Sigmoid colon (tissue), 7 donors: Measurements from ENCODE around the gene FBN3. TPM values are rescaled to one million over a fixed set of nuclear protein-coding genes. Genes with fewer than 3 reads are reported as not detected.

ENCODE experiments used
- DNase-seq: peaks from one replicate; pipeline ENCODE4 v3.0.0-alpha.2; 2019
- H3K27ac ChIP-seq, 4 donors: fragments of 200-600 bp; sonication (generic); one replicate each; pipeline ENCODE4 v1.5.1; 2016 to 2019; ENCODE audit warnings: mild to moderate bottlenecking in 1 of 4
- H3K27me3 ChIP-seq, 3 donors: fragments of 200-600 bp; sonication (generic); one replicate each; pipeline ENCODE4 v1.5.1; 2019; ENCODE audit warnings: mild to moderate bottlenecking in 1 of 3
- H3K36me3 ChIP-seq, 4 donors: fragments of 200-600 bp; sonication (generic); one replicate each; pipeline ENCODE4 v1.5.1; 2016 to 2019
- H3K4me1 ChIP-seq, 4 donors: fragments of 200-600 bp; sonication (generic); one replicate each; pipeline ENCODE4 v1.5.1; 2017 to 2019
- H3K4me3 ChIP-seq, 4 donors: fragments of 200-600 bp; sonication (generic); one replicate each; pipeline ENCODE4 v1.5.1; 2017 to 2019; ENCODE audit warnings: mild to moderate bottlenecking in 2 of 4, moderate library complexity in 1 of 4
- H3K9me3 ChIP-seq, 4 donors: fragments of 200-600 bp in 3 of 4; sonication (generic) in 3 of 4; one replicate each; pipeline versions ENCODE4 v1.5.1 to v1.6.1; 2013 to 2019
- EP300 ChIP-seq, 4 donors: sonication (generic); formaldehyde crosslinking; IDR thresholded peaks; one replicate each; pipeline ENCODE4 v1.6.1; 2017; ENCODE audit warnings: antibody characterized with exemption in 4 of 4
- POLR2A ChIP-seq, 2 donors: fragments of 450-650 bp; IDR thresholded peaks; one replicate each; pipeline ENCODE4 v1.6.1; 2016; ENCODE audit warnings: antibody characterized with exemption in 2 of 2, mild to moderate bottlenecking in 2 of 2, moderate library complexity in 2 of 2
- POLR2AphosphoS5 ChIP-seq, 4 donors: sonication (generic); formaldehyde crosslinking; IDR thresholded peaks; one replicate each; pipeline ENCODE4 v1.6.1; 2017; ENCODE audit warnings: antibody characterized with exemption in 4 of 4
- WGBS, 2 donors: extraction: QIAGEN DNeasy Blood & Tissue Kit; methylation state at CpG; one replicate each; pipeline ENCODE4 v1.1.7; 2013; 5-methylcytosine and 5-hydroxymethylcytosine counted together
- intact Hi-C: fragments of 100-400 bp; cut with DNase I; formaldehyde crosslinking; loops from one replicate; pipeline ENCODE4 v1.15.1; 2023
- polyA plus RNA-seq, 3 donors: library from polyadenylated mRNA; stranded (reverse); fragments of 200-250 nt; gene quantifications; one replicate each; pipeline ENCODE4 v1.2.3, GENCODE V29; 2013
- total RNA-seq, 4 donors: library from RNA; depleted of rRNA; stranded (reverse); fragments of >200 nt; gene quantifications; one replicate each; pipeline ENCODE4 v1.1.0, GENCODE V29; 2016
- TF ChIP-seq, protein P1 (sequence below), 4 experiments: fragments of 450-650 bp in 3 of 4; fragments of 200-600 bp in 1 of 4; IDR thresholded peaks; one replicate each; pipeline ENCODE4 v1.5.1; 2016 to 2019; ENCODE audit warnings: antibody characterized with exemption in 4 of 4, mild to moderate bottlenecking in 3 of 4, moderate library complexity in 2 of 4
- donor health status: healthy with polysubstance abuse.
- donor health status: Bipolar disorder and iron deficiency.
- donor health status: healthy.

FBN3 gene
- total and polyA plus RNA-seq, 7 donors, result 0.06 TPM; not detected in 6

DNA sequence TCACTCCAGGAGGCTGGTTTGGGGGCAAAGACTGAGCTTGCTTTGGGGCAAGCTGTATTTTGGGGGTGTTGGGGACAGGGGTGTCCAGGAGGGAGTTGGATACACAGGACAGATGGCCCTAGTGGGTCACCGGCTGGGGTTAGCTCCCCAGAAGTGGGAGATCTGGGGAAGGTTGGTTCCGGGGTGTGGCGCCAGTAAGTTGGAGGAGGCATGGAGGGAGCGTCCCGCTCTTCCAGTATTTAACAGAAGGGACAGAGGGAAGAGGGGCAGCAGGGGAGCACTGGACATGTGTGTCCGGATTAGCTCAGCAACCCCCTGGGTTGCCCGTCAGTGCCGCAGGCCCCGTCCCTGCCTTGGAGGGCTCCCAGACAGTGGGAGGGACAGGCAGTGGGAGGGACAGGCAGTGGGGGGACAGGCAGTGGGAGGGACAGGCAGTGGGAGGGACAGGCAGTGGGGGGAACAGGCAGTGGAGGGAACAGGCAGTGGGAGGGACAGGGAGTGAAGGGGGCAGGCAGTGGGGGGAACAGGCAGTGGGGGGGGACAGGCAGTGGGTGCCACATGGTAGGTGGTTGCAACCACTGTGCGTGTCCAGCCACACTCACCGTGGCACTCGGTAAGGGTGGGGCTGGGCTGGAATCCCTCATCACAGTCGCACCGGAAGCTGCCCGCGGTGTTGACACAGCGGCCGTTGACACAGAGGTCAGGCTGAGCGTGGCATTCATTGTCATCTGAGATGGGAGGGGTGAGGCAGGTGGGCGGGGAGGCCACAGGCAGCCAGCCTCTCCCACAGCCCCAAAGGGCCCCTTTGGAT is 63.6 kb downstream of the FBN3 start:
- TF ChIP-seq, protein P1, sequence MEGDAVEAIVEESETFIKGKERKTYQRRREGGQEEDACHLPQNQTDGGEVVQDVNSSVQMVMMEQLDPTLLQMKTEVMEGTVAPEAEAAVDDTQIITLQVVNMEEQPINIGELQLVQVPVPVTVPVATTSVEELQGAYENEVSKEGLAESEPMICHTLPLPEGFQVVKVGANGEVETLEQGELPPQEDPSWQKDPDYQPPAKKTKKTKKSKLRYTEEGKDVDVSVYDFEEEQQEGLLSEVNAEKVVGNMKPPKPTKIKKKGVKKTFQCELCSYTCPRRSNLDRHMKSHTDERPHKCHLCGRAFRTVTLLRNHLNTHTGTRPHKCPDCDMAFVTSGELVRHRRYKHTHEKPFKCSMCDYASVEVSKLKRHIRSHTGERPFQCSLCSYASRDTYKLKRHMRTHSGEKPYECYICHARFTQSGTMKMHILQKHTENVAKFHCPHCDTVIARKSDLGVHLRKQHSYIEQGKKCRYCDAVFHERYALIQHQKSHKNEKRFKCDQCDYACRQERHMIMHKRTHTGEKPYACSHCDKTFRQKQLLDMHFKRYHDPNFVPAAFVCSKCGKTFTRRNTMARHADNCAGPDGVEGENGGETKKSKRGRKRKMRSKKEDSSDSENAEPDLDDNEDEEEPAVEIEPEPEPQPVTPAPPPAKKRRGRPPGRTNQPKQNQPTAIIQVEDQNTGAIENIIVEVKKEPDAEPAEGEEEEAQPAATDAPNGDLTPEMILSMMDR (IDR thresholded peaks at IDR 0.05), result no peak
- TF ChIP-seq EP300 (IDR thresholded peaks at IDR 0.05) (no peak), POLR2A (IDR thresholded peaks at IDR 0.05) (no peak), POLR2AphosphoS5 (IDR thresholded peaks at IDR 0.05) (no peak)
- H3K36me3 ChIP-seq, result no peaks in the 10 kb centered on the region
- H3K4me3 ChIP-seq, result no peak overlapping the region
- intact Hi-C loops, result no loop called here
- H3K4me1 ChIP-seq, result no peaks in the 10 kb centered on the region
- no peak for DNase-seq
- H3K9me3 ChIP-seq, result no peaks in the 10 kb centered on the region
- 48 to 65% methylated on average over 20 of the region's 20 CpGs for WGBS, 2 donors
- H3K27me3 ChIP-seq, result no peaks in the 10 kb centered on the region
- no peak overlapping the region for H3K27ac ChIP-seq

DNA sequence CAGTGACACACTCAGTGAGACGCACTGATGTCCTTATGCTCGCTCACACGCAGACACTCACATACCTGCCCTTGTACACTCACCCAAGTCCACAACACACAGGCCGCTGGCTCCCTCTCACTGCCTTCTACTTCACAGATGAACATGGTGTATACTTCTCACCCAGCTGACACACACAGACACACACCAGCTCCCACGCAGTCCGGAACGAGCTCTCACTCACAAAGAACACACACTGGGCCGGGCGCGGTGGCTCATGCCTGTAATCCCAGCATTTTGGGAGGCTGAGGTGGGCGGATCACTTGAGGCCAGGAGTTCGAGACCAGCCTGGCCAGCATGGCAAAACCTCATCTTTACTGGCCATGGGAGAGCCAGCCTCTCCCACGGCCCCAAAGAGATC is 65.2 kb downstream of the FBN3 start:
- intact Hi-C loops, result no loop called here
- H3K4me3 ChIP-seq, result no peak overlapping the region
- H3K36me3 ChIP-seq, result no peaks in the 10 kb centered on the region
- H3K9me3 ChIP-seq, result no peaks in the 10 kb centered on the region
- 86 to 93% methylated on average over 13 of the region's 13 CpGs for WGBS, 2 donors
- H3K27ac ChIP-seq, result no peak overlapping the region
- TF ChIP-seq, protein P1 (IDR thresholded peaks at IDR 0.05), result no peak
- TF ChIP-seq POLR2A (IDR thresholded peaks at IDR 0.05), result no peak
- no peaks in the 10 kb centered on the region for H3K4me1 ChIP-seq
- no peaks in the 10 kb centered on the region for H3K27me3 ChIP-seq
- no peak for DNase-seq

GRCh38 chr19:8083141-8083540 is 66.3 kb downstream of the FBN3 start:
- H3K27me3 ChIP-seq, result no peaks in the 10 kb centered on the region
- no peak overlapping the region for H3K27ac ChIP-seq
- no peaks in the 10 kb centered on the region for H3K9me3 ChIP-seq
- 77 to 89% methylated on average over 12 of the region's 12 CpGs for WGBS, 2 donors
- H3K4me3 ChIP-seq, result no peak overlapping the region
- TF ChIP-seq, protein P1 (IDR thresholded peaks at IDR 0.05), result no peak
- TF ChIP-seq EP300 (IDR thresholded peaks at IDR 0.05) (no peak), POLR2AphosphoS5 (IDR thresholded peaks at IDR 0.05) (no peak), POLR2A (IDR thresholded peaks at IDR 0.05) (no peak)
- no peak for DNase-seq
- H3K4me1 ChIP-seq, result no peaks in the 10 kb centered on the region
- intact Hi-C loops, result no loop called here
- H3K36me3 ChIP-seq, result no peaks in the 10 kb centered on the region

DNA sequence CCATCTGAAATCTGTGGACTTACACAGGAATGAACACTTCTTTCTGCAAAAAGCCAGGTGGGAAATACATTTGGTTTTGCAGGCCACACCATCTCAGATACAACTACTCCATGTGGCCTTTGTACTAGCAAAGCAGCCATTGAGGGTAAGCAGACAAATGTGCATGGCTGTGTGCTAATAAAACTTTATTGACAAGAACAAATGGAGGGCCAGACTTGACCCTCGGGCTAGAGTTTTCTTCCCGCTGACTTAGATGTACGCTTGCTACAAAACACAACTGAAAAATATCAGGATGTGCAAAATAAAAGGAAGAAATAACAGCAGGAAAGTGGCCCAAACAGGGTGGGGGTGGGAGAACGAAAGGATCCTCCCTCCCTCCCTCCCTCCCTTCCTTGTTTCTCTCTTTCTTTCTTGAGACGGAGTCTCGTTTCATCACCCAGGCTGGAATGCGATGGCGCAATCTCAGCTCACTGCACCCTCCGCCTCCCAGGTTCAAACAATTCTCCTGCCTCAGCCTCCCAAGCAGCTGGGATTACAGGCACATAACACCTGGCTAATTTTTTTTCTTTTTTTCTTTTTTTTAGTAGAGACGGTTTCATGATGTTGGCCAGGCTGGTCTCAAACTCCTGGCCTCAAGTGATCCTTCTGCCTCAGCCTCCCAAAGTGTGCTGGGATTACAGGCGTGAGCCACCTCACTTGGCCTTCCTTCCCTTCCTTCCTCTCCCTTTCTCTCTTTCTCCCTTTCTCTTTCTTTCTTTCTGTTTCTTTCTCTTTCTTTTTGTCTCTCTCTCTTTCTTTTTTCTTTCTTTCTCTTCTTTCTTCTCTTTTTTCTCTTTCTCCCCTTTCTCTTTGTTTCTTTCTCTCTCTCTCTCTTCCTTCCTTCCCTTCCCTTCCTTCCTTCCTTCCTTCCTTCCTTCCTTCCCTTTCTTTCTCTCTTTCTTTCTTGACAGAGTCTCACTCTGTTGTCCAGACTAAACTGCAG is 67.5 kb downstream of the FBN3 start:
- intact Hi-C loops, result no loop called here
- TF ChIP-seq POLR2A (IDR thresholded peaks at IDR 0.05) (no peak), EP300 (IDR thresholded peaks at IDR 0.05) (no peak), POLR2AphosphoS5 (IDR thresholded peaks at IDR 0.05) (no peak)
- TF ChIP-seq, protein P1 (IDR thresholded peaks at IDR 0.05), result no peak
- no peak overlapping the region for H3K27ac ChIP-seq
- H3K36me3 ChIP-seq, result no peaks in the 10 kb centered on the region
- H3K27me3 ChIP-seq, result no peaks in the 10 kb centered on the region
- H3K4me1 ChIP-seq, result no peaks in the 10 kb centered on the region
- no peak overlapping the region for H3K4me3 ChIP-seq
- DNase-seq, result no peak
- no peaks in the 10 kb centered on the region for H3K9me3 ChIP-seq
- 82 to 88% methylated on average over 11 of the region's 11 CpGs for WGBS, 2 donors
